GM12873 (cell line): ENCODE measurements around the gene SIN3A.

ENCODE experiments used
- TF ChIP-seq, protein P1 (sequence below): IDR thresholded peaks from 2 replicates; pipeline ENCODE4 v1.5.1; 2012; ENCODE audit warnings: low read depth, mild to moderate bottlenecking, moderate library complexity, low read length, control low read depth; ENCODE audit not compliant: insufficient read depth; ENCODE audit errors: missing control alignments

Gene SIN3A

DNA sequence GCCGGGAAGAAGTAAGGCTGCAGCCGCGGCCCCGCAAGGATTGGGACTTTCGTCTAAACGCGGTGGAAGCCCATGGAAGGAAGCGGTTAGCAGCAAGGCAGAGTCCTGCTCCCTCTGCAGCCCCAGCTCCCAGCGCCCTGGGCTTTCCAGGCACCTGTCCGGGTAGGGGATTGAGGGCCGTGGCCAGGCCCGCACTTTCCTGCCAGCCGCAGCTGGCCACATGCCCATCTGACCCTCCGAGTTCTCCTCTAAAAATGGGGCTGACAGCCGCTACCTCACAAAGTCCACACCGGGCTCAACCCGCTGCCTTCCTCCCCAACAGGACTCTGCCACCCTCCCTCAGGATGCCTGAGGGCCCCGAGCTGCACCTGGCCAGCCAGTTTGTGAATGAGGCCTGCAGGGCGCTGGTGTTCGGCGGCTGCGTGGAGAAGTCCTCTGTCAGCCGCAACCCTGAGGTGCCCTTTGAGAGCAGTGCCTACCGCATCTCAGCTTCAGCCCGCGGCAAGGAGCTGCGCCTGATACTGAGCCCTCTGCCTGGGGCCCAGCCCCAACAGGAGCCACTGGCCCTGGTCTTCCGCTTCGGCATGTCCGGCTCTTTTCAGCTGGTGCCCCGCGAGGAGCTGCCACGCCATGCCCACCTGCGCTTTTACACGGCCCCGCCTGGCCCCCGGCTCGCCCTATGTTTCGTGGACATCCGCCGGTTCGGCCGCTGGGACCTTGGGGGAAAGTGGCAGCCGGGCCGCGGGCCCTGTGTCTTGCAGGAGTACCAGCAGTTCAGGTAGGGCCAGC lies 102.7 kb downstream of the SIN3A start:
- TF ChIP-seq, protein P1, sequence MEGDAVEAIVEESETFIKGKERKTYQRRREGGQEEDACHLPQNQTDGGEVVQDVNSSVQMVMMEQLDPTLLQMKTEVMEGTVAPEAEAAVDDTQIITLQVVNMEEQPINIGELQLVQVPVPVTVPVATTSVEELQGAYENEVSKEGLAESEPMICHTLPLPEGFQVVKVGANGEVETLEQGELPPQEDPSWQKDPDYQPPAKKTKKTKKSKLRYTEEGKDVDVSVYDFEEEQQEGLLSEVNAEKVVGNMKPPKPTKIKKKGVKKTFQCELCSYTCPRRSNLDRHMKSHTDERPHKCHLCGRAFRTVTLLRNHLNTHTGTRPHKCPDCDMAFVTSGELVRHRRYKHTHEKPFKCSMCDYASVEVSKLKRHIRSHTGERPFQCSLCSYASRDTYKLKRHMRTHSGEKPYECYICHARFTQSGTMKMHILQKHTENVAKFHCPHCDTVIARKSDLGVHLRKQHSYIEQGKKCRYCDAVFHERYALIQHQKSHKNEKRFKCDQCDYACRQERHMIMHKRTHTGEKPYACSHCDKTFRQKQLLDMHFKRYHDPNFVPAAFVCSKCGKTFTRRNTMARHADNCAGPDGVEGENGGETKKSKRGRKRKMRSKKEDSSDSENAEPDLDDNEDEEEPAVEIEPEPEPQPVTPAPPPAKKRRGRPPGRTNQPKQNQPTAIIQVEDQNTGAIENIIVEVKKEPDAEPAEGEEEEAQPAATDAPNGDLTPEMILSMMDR: no peak

DNA sequence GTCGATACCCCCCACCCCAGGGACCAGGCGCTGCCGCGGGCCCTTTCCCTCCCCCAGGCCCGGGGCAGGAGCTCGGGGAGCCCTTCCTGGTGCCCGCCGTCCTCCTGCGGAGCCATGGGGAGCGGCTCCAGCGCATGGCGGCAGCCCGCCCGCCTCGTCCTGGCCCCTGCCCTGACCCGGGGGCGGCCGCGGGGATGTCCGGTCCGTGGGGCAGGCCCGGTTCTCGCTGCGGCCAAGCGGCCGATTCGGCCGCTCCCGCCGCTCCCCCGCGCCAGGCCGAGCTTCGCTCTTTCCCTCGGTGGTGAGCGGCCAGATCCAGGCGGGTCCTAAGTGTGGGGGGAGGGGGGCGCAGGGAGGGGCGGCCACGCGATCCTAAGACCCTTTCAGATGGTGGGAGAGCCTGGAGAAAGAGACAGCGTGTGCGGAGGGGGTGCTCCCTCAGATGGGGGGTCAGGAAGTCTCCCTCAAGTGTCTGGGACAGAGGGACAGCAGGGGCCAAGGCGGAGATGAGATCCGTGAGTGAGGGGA lies 103.4 kb downstream of the SIN3A start:
- TF ChIP-seq, protein P1: no peak

DNA sequence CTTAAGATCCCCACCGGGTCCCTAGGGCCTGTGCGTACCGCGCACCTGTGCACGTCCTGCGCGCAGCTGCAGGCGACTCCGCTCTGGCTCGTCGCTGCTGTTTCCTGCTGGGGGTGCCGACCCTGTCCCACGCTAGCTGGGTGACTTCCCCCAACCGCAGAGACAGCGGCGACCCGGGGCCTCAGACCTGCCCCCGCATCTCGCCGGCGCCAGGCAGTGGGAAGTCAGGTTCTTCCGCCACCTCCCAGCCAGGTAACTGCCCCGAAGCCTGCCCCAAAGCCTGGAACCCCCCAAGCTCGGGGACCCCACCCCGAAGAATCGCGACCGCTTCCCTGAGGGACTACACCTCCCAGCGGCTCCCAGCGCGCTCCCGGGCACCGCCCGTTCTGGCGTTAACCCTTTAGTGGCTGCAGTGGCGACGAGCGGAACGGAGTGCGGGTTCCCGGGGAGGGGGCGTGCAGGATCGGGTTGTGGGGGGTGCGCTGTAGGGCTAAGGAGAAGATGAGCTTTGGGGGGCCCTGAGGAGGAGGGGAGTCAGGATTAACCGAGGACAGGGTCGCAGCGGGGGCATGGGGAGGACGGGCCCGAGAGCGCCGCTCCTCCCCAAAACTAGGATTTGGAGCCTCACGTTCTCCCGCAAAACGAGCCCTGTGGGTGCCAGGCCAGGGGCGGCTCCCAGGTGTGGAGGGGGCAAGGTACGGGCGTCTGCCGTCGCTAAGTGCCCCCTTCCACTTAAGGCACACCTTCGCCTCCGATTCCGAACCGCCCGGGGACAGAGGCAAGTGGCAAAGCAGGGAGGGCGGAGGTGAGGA lies 104.1 kb downstream of the SIN3A start:
- TF ChIP-seq, protein P1: no peak

DNA sequence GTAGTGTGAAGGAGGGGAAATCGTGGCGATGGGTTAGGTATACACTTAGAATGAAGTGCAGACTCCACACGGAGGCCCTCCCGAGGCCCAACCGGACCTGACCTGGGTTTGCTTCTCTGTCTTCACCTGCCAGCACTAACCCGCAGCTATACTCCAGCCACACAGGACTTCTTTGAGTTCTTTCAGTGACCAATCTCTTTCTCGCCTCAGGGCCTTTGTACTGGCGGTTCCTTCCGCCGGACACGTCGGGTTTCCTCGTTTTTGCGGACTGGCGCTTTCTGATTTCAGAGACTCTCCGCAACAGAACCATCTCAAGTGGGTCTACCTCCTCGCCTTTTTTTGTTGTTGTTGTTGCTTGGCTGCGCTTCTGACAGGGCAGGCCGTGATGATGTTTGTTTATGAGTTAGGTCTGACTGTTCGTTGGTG lies 104.7 kb downstream of the SIN3A start, which contains the start of gene NEIL1:
TSS of gene NEIL1 (plus strand) at position 244 of the 426 bp plus-strand sequence. CDS start 1,867 bp downstream, outside the sequence.
- TF ChIP-seq, protein P1: no peak

DNA sequence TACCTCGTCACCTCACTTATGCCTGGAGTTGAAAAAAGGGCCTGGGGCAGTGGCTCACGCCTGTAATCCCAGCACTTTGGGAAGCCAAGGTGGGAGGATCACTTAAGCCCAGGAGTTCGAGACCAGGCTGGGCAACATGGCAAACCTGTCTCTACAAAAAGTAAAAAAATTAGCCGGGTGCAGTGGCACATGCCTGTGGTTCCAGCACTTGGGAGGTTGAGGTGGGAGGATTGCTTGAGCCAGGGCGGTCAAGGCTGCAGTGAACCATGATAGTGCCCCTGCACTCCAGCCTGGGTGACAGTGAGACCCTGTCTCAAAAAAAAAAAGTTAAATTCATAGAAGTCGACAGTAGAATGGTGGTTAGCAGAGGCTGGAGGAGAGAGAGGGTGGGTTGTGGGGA lies 109.3 kb downstream of the SIN3A start:
- TF ChIP-seq, protein P1: no peak

DNA sequence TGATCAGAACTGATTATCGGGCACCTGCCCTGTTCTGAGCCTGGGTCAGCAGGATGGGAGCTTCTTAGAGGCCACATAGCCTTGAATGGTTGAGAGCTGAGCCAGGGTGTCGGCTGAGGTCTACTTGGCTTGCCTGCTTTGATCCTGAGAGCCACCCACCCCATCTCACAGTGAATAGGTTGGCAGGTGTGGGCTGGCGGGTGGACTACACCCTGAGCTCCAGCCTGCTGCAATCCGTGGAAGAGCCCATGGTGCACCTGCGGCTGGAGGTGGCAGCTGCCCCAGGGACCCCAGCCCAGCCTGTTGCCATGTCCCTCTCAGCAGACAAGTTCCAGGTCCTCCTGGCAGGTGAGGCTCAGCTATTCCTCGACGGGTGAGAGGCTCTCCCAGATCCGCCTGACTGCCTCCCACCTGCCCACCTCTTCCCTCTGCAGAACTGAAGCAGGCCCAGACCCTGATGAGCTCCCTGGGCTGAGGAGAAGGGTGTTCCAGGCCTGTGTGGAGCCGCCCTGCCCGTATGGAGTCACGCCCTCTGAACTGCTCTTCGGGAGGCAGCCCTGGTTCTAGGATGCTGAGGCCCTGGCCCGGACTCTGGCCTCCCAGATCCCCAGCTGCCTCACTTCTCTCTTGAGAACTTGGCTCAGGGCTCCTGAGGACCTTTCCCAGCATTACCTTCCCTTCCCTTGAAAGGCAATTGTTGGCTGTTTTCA lies 111.8 kb downstream of the SIN3A start:
- TF ChIP-seq, protein P1: no peak

DNA sequence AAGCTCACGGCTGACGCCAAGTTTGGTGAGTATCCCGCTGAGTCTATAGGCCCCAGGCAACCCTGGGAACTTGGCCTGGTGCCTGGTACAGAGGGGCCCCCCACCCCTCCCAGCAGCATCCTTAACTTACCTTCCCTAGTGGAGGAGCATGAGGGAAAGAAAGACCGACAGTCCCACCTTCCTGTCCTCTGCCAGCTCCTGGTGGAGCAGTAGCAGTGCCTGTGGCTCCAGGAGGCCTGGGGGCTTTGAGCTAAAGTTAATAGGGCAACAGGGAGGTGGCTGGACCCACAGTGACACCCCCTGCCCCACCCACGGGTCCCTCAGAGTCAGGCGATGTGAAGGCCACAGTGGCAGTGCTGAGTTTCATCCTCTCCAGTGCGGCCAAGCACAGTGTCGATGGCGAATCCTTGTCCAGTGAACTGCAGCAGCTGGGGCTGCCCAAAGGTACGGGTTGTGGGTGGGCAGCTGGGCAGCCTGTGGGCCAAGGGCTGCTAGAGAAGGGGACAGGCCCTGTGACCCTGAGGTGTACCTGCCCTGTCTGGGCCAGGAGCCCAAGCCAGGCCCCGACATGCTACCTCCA lies 112.7 kb downstream of the SIN3A start:
- TF ChIP-seq, protein P1: no peak
